GM19468 (cell line): ENCODE measurements around the gene RXRA.

Source experiments
- ATAC-seq: cut with Tn5 transposase; IDR thresholded peaks from one replicate; pipeline ENCODE4 v1.9.1; 2021; ENCODE audit warnings: mild to moderate bottlenecking, moderate library complexity, moderate number of reproducible peaks; ENCODE audit not compliant: unreplicated experiment; ENCODE audit errors: extremely low read depth

RXRA gene

DNA sequence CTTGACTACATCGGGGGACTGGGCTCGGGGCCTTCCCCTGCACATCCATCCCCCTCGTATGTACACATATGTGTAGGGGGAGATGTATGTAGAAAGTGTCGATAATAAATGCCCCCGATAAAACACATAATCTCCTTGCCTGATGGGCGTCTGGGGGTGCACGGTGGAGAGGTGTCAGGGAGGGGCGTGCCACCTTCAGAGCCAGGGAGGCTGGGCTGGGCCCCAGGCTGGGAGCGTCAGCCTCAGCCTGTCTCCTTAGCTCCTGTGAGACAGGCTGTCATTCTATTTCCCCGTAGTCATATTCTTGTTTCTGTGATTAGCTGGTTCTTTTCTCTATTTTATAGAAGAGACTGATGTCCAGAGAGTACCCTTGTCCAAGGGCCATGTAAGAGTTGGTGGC, 4.7 kb upstream of the RXRA start:
- no peak for ATAC-seq

DNA sequence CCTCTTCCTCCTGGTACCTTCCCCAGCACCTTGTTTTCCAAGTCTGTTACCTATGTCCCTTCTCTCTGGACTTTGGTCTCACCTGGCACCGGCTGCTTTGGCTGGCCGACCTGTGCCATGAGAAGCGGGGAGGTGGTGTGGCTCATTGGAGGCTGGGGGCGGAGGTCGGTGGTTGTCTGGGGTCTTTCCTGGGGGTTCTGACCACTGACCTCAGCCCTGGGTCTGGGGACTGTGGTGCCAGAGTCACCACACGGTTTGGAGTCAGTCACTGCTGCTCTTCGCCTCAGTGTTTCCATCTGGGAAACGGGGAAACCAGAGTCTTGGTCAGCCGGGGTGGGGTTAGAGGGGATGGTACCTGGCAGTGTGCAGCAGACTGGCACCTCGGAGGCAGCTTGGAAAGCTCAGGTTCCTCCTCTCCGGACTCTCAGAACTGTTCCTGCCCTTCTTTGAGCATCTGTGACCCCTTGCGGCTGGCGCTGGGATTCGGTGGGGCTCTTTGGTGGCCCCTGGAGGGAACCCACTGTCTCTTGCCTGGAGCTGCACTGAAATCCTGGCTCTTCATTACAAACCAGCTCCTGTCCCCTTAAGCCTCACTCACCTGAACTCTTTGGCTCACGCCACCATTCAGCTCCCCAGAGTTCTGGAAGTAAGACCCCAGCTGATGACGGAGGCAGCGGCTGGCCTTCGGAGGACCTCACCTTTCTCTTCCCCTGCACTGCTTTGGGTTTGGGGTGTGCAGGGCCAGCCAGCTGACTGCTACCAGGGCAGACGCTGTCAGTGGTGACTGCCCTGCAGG, 4.1 kb upstream of the RXRA start:
- no peak for ATAC-seq

GRCh38 chr9:134322781-134323241, 3.4 kb upstream of the RXRA start:
- ATAC-seq: no peak

DNA sequence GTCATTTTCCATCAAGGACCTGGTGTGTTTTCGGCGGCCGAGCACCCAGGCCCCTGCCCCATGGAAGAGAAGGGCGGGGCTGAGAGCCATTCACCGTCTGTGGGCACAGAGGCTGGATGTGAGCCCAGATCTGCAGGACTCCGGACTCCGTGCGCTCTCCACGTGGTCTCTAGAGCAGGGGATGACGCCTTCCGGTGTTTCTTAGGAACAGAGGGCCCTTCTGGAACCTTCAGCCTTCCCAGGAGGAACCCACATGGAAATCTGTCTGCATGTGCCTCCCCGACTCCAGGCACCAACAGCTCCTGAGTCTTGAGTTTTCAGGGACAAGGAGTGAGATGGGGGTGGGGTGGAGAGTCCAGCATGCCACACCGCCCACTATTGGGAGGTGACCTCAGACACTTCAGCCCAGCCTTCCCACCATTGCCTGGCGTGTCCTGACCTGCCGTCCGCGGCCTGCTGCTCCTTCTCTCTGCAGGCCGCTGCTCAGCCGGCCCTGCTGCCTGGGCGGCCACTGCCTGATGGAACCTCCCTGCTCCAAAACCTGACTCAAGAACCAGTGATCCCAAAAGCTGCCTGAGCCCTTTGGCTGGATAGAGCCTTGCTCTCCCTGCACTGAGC, 2.4 kb upstream of the RXRA start:
- ATAC-seq: no peak

GRCh38 chr9:134324359-134325095, 1.7 kb upstream of the RXRA start:
- ATAC-seq: no peak

DNA sequence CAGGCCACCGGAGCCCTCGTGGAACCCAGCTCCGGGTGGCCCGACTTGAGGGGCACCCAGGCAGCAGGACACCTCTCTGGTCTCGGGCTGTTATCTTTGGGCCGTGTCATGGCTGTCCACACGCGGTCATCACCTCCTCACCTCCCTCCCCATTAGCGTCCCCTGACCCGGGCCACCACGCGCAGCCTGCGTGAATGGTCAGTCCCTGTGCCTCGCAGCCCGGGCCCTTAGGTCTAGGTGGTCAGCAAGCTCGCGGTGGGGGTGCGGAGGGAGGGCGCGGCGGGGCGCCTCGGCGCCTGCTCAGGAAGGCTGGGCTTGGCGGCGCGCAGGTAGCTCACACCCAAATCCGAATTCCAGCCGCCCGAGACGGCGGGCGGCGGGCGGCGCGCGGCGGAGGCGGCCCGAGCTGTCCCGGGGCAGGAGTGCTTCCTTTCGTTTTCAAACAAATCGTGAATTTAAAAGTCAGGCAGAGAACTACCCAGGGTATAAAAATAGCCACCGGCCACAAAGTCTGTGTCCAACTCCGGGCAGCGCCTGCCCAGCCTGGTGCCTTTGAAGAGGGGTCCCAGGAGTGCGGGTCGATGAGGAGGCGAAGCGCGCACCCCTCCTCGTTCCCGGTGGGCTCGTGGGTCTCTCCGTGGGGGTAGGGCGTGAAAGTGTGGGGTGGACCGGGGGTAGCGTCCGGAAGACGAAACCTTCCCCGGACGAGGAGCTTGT, 1.0 kb upstream of the RXRA start:
- no peak for ATAC-seq

DNA sequence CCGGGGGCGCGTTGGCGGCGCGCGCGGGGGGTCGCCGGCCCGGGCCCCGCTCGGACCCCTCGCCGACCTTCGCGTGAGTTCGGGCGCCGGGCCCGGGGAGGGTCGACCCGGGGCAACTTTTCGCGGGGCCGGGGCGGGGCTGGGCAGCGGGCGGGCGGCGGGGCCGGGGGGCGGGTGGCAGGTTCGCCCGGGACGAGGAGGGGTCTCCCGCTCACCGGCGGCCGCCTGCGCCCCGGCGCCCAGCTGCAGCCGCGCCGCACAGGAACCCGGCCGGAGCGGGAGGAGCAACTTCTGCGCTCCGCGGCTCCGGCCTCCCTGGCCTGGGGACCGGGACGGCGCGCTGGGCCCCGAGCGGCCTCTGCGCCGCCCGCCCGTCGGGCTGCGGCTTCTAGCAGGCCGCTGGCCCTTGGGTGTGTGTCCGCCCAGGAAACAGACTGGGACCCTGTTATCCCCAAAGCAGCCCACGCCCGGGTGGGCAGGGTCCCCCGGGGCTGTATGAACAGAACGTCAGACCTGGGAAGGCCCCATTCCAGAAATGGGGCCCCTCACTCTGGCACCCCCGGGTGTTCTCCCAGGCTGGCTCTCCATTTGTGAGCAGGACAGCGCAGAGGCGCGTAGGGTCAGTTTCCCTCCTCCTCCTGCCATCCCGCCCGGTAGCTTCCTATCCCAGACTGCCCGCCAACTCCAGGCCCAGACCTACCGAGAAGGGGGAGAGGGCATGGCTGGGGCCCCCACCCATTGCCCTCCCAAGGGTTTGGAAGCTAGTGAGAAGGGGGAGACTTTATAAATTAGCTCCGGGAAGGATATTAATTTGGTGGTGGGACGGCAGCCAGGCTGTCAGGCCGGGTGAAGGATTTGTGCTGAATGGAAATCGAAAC, 708 bp downstream of the RXRA start:
- no peak for ATAC-seq

- no peak for ATAC-seq
These were observed 1.5 kb downstream of the RXRA start for GRCh38 chr9:134327671-134328231.

DNA sequence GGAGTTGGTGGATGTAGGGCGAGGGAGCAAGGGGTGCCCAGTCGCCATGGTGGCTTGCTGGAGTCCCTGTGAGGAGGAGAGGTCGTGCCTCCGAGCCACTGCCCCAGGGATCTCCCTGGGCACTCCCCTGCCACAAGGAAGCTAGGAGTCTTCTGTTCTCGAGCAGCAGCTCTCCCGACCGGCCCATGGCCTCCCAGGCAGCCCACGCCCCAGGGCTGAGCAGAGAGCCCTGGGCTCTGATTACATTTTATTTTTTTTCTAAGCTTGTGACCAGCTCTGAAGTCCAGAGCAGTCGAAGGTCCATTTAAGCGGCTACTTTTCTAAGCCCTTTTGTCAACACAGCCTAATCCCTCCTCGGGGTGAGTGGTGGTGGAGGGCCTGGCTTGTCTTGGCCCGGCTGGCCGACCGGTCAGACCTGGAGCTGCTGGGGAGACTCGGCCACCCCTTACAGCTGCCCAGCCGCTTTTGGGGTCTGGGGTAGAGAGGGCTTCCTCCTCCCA, 2.1 kb downstream of the RXRA start:
- no peak for ATAC-seq

- no peak for ATAC-seq
These were observed 2.8 kb downstream of the RXRA start for GRCh38 chr9:134328841-134329575.

GRCh38 chr9:134329576-134329855, 3.3 kb downstream of the RXRA start:
- no peak for ATAC-seq

DNA sequence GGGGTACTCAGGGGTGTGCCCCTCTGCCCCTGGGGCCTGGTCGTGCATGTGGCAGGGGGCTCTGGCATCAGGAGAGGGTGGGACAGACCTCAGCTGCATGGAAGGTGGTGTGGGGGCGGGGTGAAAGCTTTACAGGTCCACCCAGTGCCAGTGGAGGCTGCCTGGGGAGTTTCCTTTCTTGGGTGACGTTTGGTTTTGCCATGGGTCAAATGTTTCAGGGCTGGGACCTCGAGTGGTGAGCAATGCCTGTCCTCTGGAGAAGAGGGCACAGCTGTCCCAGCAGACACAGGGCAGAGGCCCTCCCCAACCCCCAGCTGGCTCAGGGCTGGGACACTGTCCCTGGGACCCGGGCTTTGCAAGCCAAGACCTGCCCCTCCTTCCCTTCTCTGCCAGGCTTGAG, 3.6 kb downstream of the RXRA start:
- ATAC-seq: no peak

DNA sequence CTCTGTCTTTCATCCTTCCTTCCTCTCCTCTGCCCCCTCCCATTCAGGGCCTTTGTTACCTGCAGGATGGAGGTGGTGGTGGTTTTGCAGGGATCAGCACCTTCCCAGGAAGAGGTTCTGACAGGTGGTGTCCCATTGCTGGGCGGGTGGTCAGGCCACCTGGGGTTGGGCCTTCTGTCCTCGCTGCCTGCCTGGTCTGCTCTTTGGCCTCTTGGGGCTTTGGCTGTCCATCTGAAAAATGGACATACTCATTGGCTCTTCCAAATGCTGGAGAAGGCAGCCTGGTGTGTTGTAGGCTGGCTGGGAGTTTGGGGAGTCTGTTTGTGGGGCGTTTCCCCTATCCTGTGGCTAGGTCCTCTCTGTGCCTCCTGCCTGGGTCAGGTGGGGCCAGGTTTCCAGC, 4.3 kb downstream of the RXRA start:
- no peak for ATAC-seq

GRCh38 chr9:134331186-134332025, 5.2 kb downstream of the RXRA start:
- ATAC-seq: no peak

- ATAC-seq: no peak
These were observed 6.0 kb downstream of the RXRA start for GRCh38 chr9:134332266-134332665.

- no peak for ATAC-seq
These were observed 6.6 kb downstream of the RXRA start for GRCh38 chr9:134332841-134333233.

DNA sequence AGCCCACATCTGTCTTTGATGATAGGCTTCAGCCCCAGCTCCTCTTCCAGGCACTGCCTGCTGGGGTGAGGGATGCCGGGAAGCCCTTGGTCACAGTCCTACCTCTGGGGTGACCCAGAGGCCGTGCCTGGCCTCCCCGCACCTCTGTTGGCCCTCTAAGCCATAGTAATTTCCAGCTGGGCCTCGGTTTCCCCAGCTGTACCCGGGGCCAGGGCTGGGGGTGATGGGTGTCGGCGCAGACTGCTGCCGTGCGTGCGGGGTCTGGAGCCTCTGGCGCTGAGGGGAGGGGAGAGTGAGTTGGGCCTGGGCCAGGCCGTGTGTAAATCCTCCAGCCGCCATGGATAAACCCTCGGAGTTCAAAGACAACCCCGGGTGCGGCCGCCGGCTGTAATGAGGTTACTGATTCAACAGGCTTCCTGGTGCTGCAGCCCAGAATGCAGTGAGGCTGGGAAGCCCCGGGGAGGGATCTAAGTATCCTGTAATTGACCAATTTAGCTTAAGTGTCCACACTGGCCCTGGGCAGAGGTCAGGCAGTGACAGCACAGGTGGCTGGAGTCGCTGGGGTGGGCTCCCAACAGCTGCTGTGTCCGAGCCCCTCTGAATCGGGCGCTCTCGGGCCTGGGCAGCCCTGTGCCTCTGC, 7.1 kb downstream of the RXRA start:
- no peak for ATAC-seq
